H1 (cell line): Measurements from ENCODE around the gene CHD8. TPM values are rescaled to one million over a fixed set of nuclear protein-coding genes. Genes with fewer than 3 reads are reported as not detected.

Source experiments
- CTCF ChIA-PET: fragments of 300-600 bp; sonication (Branson Sonifier 250); formaldehyde crosslinking; loops from one replicate; lab custom pipeline; 2021; ENCODE audit not compliant: partially characterized antibody; lab: Charles Lee
- POLR2A ChIA-PET: fragments of 300-600 bp; sonication (Branson Sonifier 250); formaldehyde crosslinking; loops from one replicate; lab custom pipeline; 2021; ENCODE audit warnings: inconsistent platforms; ENCODE audit not compliant: partially characterized antibody; lab: Charles Lee
- DNase-seq, 2 experiments: peaks; one replicate each; pipeline versions ENCODE4 v3.0.0 to v3.0.0-alpha.2; 2010 to 2022; ENCODE audit warnings: low spot score in 2 of 2, low read depth in 1 of 2, mixed read lengths in 1 of 2
- FAIRE-seq: peaks from 2 replicates; lab custom pipeline; 2011; peaks lifted over from hg19 to GRCh38; lab: Jason Lieb, UNC
- H2AFZ ChIP-seq: 2 replicates; pipeline ENCODE4 v1.8.1; 2012; ENCODE audit warnings: low read length, inconsistent platforms
- H2AK5ac ChIP-seq: 2 replicates; pipeline ENCODE4 v1.6.1; 2013; ENCODE audit warnings: low read depth, low read length
- H2BK120ac ChIP-seq: replicated peaks from 2 replicates; pipeline ENCODE3; 2013; ENCODE audit warnings: low read depth, low read length, inconsistent platforms
- H2BK12ac ChIP-seq: 2 replicates; pipeline ENCODE4 v1.6.1; 2013; ENCODE audit warnings: low read depth, low read length
- H2BK15ac ChIP-seq: 2 replicates; pipeline ENCODE4 v1.6.1; 2013; ENCODE audit warnings: low read length
- H2BK20ac ChIP-seq: 2 replicates; pipeline ENCODE4 v1.6.1; 2013; ENCODE audit warnings: low read length
- H2BK5ac ChIP-seq: 2 replicates; pipeline ENCODE4 v1.6.1; 2013; ENCODE audit warnings: low read depth, low read length
- H3K14ac ChIP-seq: 2 replicates; pipeline ENCODE4 v1.6.1; 2013; ENCODE audit warnings: inconsistent platforms; ENCODE audit not compliant: insufficient read length
- H3K18ac ChIP-seq: 2 replicates; pipeline ENCODE4 v1.6.1; 2013; ENCODE audit warnings: low read length; ENCODE audit errors: extremely low read depth
- H3K23ac ChIP-seq: 2 replicates; pipeline ENCODE4 v1.6.1; 2013; ENCODE audit warnings: inconsistent platforms; ENCODE audit not compliant: insufficient read length
- H3K23me2 ChIP-seq: 2 replicates; pipeline ENCODE4 v1.6.1; 2013; ENCODE audit warnings: low read depth, low read length
- H3K27ac ChIP-seq: 2 replicates; pipeline ENCODE4 v1.6.1; 2011; ENCODE audit warnings: low read depth, low read length, inconsistent platforms
- H3K27me3 ChIP-seq, 4 experiments: replicated peaks in 1 of 4; 1 replicate in 1 of 4; 2 replicates in 3 of 4; pipeline versions ENCODE4 v1.6.1 to v1.8.1; 2011 to 2013; ENCODE audit warnings: low read length in 3 of 4, mild to moderate bottlenecking in 3 of 4, inconsistent platforms in 2 of 4, mixed read lengths in 2 of 4, moderate library complexity in 1 of 4; ENCODE audit not compliant: control insufficient read depth in 3 of 4, insufficient read depth in 3 of 4; ENCODE audit errors: extremely low read depth in 1 of 4
- H3K36me3 ChIP-seq, 4 experiments: 2 replicates each; pipeline versions ENCODE4 v1.6.1 to v1.8.1; 2011 to 2013; ENCODE audit warnings: mild to moderate bottlenecking in 4 of 4, low read length in 3 of 4, moderate library complexity in 2 of 4, control low read depth in 1 of 4, inconsistent platforms in 1 of 4; ENCODE audit not compliant: insufficient read depth in 4 of 4, control insufficient read depth in 2 of 4
- H3K4ac ChIP-seq: replicated peaks from 2 replicates; pipeline ENCODE3; 2013; ENCODE audit warnings: low read length, low read depth, mixed read lengths, inconsistent platforms; ENCODE audit not compliant: insufficient read length
- H3K4me1 ChIP-seq, 4 experiments: replicated peaks in 1 of 4; 1 replicate in 1 of 4; 2 replicates in 3 of 4; pipeline versions ENCODE4 v1.6.1 to v1.8.1; 2011 to 2013; ENCODE audit warnings: low read length in 3 of 4, inconsistent platforms in 2 of 4, mixed read lengths in 1 of 4; ENCODE audit not compliant: insufficient read depth in 4 of 4, control insufficient read depth in 3 of 4
- H3K4me2 ChIP-seq, 2 experiments: 2 replicates each; pipeline versions ENCODE4 v1.6.1 to v1.8.1; 2011 to 2013; ENCODE audit warnings: low read depth in 2 of 2, low read length in 2 of 2, control low read depth in 1 of 2, inconsistent platforms in 1 of 2, mild to moderate bottlenecking in 1 of 2; ENCODE audit not compliant: insufficient read depth in 1 of 2
- H3K4me3 ChIP-seq, 4 experiments: fragments of 200-600, 300-600 bp in 1 of 4; sonication (generic), shearing (Covaris generic), sonication (Bioruptor Twin) in 1 of 4; 2 replicates each; pipeline versions ENCODE4 v1.5.1 to v1.8.1; 2011 to 2016; ENCODE audit warnings: low read length in 4 of 4, low read depth in 3 of 4, control low read depth in 2 of 4, inconsistent platforms in 2 of 4, mild to moderate bottlenecking in 2 of 4, mixed read lengths in 1 of 4, moderate library complexity in 1 of 4; ENCODE audit not compliant: insufficient read depth in 2 of 4; ENCODE audit errors: extremely low read depth in 1 of 4
- H3K56ac ChIP-seq: replicated peaks from 2 replicates; pipeline ENCODE3; 2013; ENCODE audit warnings: low read depth, mild to moderate bottlenecking, mixed read lengths, low read length, inconsistent platforms; ENCODE audit not compliant: insufficient read length
- H3K79me1 ChIP-seq: 2 replicates; pipeline ENCODE4 v1.6.1; 2013; ENCODE audit warnings: low read depth, low read length, control low read depth
- H3K79me2 ChIP-seq, 2 experiments: 2 replicates each; pipeline versions ENCODE4 v1.6.1 to v1.8.1; 2012 to 2013; ENCODE audit warnings: low read length in 2 of 2, mild to moderate bottlenecking in 2 of 2, inconsistent platforms in 1 of 2; ENCODE audit not compliant: insufficient read depth in 2 of 2, control insufficient read depth in 1 of 2
- H3K9ac ChIP-seq, 4 experiments: replicated peaks in 1 of 4; 1 replicate in 1 of 4; 2 replicates in 3 of 4; pipeline versions ENCODE4 v1.6.1 to v1.8.1; 2011 to 2013; ENCODE audit warnings: low read depth in 3 of 4, low read length in 3 of 4, control low read depth in 2 of 4, mild to moderate bottlenecking in 2 of 4, moderate library complexity in 2 of 4, inconsistent platforms in 1 of 4; ENCODE audit errors: extremely low read depth in 1 of 4
- H3K9me3 ChIP-seq, 2 experiments: 2 replicates each; pipeline versions ENCODE4 v1.6.1 to v1.8.1; 2012 to 2013; ENCODE audit warnings: mild to moderate bottlenecking in 2 of 2, moderate library complexity in 2 of 2, control low read depth in 1 of 2, inconsistent platforms in 1 of 2, low read depth in 1 of 2, low read length in 1 of 2, mixed read lengths in 1 of 2; ENCODE audit not compliant: insufficient read depth in 2 of 2
- H4K20me1 ChIP-seq, 2 experiments: replicated peaks in 1 of 2; 2 replicates each; pipeline versions ENCODE3 to v1.8.1; 2011 to 2013; ENCODE audit warnings: inconsistent platforms in 2 of 2, low read length in 2 of 2, mild to moderate bottlenecking in 1 of 2; ENCODE audit not compliant: insufficient read depth in 2 of 2, control insufficient read depth in 1 of 2
- H4K5ac ChIP-seq: 2 replicates; pipeline ENCODE4 v1.6.1; 2013; ENCODE audit warnings: low read length, low read depth, mixed read lengths, inconsistent platforms; ENCODE audit not compliant: insufficient read length
- H4K8ac ChIP-seq: 2 replicates; pipeline ENCODE4 v1.8.0; 2013; ENCODE audit warnings: mild to moderate bottlenecking, moderate library complexity, low read length, inconsistent platforms; ENCODE audit not compliant: insufficient read depth; ENCODE audit errors: extremely low read depth
- H4K91ac ChIP-seq: replicated peaks from 2 replicates; pipeline ENCODE3; 2013; ENCODE audit warnings: low read length, mixed read lengths, inconsistent platforms; ENCODE audit not compliant: insufficient read length
- CTCF ChIP-seq, 3 experiments: IDR thresholded peaks; 1 replicate in 2 of 3; 2 replicates in 1 of 3; pipeline versions ENCODE4 v1.5.1 to v1.6.1; 2011; ENCODE audit warnings: low read length in 3 of 3, mild to moderate bottlenecking in 3 of 3, inconsistent platforms in 2 of 3, low read depth in 1 of 3, moderate library complexity in 1 of 3; ENCODE audit not compliant: insufficient read depth in 1 of 3; ENCODE audit errors: control extremely low read depth in 1 of 3
- RFX5 ChIP-seq: IDR thresholded peaks from 2 replicates; pipeline ENCODE4 v1.6.1; 2011; ENCODE audit warnings: low read depth, low read length, improper control_type of control experiment, borderline replicate concordance
- SP1 ChIP-seq: IDR thresholded peaks from 2 replicates; pipeline ENCODE4 v1.6.1; 2011; ENCODE audit warnings: low read depth, low read length
- SP4 ChIP-seq: IDR thresholded peaks from 2 replicates; pipeline ENCODE4 v1.6.1; 2012; ENCODE audit warnings: low read length, inconsistent platforms
- WGBS, 2 experiments: shearing (Covaris generic) in 1 of 2; methylation state at CpG; one replicate each; pipeline versions ENCODE4 v1.1.6 to v1.1.7; 2013 to 2015; ENCODE audit warnings: low lambda C conversion rate in 2 of 2, mixed read lengths in 2 of 2, inconsistent platforms in 1 of 2, low coverage in 1 of 2, missing lambda C conversion rate in 1 of 2; ENCODE audit not compliant: insufficient replicate concordance in 2 of 2, insufficient coverage in 1 of 2, insufficient read length in 1 of 2; ENCODE audit errors: extremely low coverage in 1 of 2, missing lambda C conversion rate in 1 of 2; 5-methylcytosine and 5-hydroxymethylcytosine counted together
- polyA plus RNA-seq, 7 experiments: library from polyadenylated mRNA; depleted of rRNA in 3 of 7; stranded (reverse) in 5 of 7; unstranded in 2 of 7; fragments of >200 nt in 5 of 7; fragments of 200-250 nt in 2 of 7; gene quantifications; 1 replicate in 5 of 7; 2 replicates in 1 of 7; 4 replicates in 1 of 7; pipeline versions ENCODE4 v1.2.1 to v1.2.3, GENCODE V29; 2011 to 2013; ENCODE audit warnings: missing spikeins in 2 of 7, mixed read lengths in 2 of 7
- total RNA-seq: library from RNA; stranded (reverse); fragmentation: NEBNext Ultra II Directional; extraction: Animal tissue kit (Norgen Biotek cat#: 25700); gene quantifications from 2 replicates; pipeline ENCODE4 v1.2.1, GENCODE V29; 2021

Gene CHD8
- total and polyA plus RNA-seq, 2 of the 8 experiments (the other 6 are each of a cell fraction or from before 2014, with no cell fraction given), result 88.3 to 140 TPM

DNA sequence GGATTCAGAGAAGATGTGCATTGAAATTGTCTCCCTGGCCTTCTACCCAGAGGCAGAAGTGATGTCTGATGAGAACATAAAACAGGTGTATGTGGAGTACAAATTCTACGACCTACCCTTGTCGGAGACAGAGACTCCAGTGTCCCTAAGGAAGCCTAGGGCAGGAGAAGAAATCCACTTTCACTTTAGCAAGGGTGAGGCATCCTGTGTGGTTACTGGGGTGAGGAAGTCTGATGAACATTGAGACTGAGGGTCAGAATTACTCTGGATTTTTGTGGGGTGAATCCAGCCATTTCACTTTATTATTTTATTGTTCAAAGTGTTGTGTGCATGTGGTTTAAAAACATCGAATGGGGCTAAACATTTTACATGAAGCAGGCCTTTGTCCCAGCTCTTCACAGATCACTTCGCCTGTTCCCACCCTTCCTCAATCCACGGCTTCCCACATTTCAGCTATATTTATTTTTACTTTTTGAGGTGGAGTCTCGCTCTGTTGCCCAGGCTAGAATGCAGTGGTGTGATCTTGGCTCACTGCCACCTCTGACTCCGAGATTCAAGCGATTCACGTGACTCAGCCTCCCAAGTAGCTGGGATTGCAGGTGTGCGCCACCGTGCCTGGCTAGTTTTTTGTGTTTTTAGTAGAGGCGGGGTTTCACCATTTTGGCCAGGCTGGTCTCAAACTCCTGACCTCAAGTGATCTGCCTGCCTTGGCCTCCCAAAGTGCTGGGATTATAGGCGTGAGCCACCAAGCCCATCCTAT lies 112.7 kb downstream of the CHD8 start:
- Histone ChIP-seq H2AFZ (no peak overlapping the region), H3K4me1 (no peaks in the 10 kb centered on the region; a peak in 1 of 7 replicates), H2BK120ac (no peak overlapping the region), H3K79me1 (no peaks in the 10 kb centered on the region), H4K5ac (no peak overlapping the region), H2BK15ac (no peak overlapping the region), H2BK5ac (no peak overlapping the region), H3K18ac (no peak overlapping the region), H4K8ac (no peak overlapping the region), H3K4ac (no peak overlapping the region), H3K4me2 (no peak overlapping the region), H3K9me3 (no peaks in the 10 kb centered on the region), H3K23ac (no peak overlapping the region), H3K27me3 (no peaks in the 10 kb centered on the region), H3K79me2 (no peaks in the 10 kb centered on the region), H4K20me1 (no peaks in the 10 kb centered on the region), H3K9ac (no peak overlapping the region), H3K56ac (no peak overlapping the region), H2BK12ac (no peak overlapping the region), H4K91ac (no peak overlapping the region), H3K4me3 (no peak overlapping the region), H2BK20ac (no peak overlapping the region), H3K14ac (no peak overlapping the region), H3K27ac (no peak overlapping the region), H3K36me3 (no peaks in the 10 kb centered on the region)
- CTCF ChIA-PET, result interaction anchor here (1.1 to 1.4 kb wide), 2 partner anchors 23 to 71 kb away, joined by 3 to 4 read pairs; no protein-coding TSS in a partner anchor
- no peak for DNase-seq
- FAIRE-seq, result no peak
- POLR2A ChIA-PET, result interaction anchor here (0.9 to 1.3 kb wide), 2 partner anchors 40 to 103 kb away, joined by 3 read pairs; no protein-coding TSS in a partner anchor
- TF ChIP-seq SP4, result no peak
- no peak for TF ChIP-seq RFX5
- no peak for TF ChIP-seq CTCF (IDR thresholded peaks at IDR 0.05; ENCODE audit: control extremely low read depth in 1 of 3, insufficient read depth in 1 of 3, low read depth in 1 of 3, low read length in 3 of 3)
- TF ChIP-seq SP1, result no peak
- TF ChIP-seq, all 59 proteins: peak for 0
- 88% methylated on average over 13 of the region's 13 CpGs; no CpG with 5 or more reads in 1 of the 2 experiments for WGBS, 2 experiments
- Histone ChIP-seq H3K23me2 (no peaks in the 10 kb centered on the region), H2AK5ac (no peak overlapping the region)
